ENCODE results near the gene PPP1R7.
"Not testable (repeated sequence)": the region's sequence is repeated elsewhere in the genome, so short reads cannot be mapped to it uniquely, and the experiment has no call there.

PPP1R7 gene, protein sequence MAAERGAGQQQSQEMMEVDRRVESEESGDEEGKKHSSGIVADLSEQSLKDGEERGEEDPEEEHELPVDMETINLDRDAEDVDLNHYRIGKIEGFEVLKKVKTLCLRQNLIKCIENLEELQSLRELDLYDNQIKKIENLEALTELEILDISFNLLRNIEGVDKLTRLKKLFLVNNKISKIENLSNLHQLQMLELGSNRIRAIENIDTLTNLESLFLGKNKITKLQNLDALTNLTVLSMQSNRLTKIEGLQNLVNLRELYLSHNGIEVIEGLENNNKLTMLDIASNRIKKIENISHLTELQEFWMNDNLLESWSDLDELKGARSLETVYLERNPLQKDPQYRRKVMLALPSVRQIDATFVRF

DNA sequence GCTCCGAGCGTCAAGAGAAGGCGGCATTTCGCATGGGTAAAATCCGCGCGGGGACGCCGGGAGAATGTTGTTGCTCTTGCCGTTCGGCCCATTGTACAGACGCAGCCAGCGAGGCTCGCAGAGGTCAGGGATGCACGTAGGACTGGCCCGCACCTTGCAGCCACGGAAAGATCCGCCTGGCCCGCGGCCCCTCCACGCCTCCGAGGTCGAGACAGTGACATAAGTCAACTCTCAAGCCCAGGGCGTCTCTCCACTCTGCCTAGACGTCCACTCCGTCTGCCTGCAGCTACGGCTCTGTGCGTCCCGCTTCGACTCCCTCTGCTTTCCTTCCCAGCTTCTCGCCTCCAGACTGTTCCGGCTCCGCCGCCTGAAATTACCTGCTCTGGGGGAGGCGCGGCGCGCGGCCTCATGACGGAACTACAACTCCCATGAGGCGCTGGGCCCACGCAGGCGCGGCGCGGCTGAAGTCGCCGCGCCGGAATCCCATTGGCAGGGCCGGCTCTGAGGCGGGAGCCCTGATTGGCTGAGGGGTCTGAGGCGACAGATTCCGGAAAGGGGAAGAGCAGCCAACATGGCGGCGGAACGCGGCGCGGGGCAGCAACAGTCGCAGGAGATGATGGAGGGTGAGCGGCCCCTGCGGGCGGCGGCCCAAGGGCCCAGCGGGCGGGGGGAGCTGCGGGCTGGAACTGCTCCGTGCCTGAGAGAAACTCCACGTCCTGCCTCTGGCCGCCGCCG lies at the start of gene PPP1R7:
TSS of gene PPP1R7 (plus strand) at position 543 of the 735 bp plus-strand sequence. CDS start at position 572, 29 bp downstream.
- Histone ChIP-seq H3K4me3 (peak within 1 kb of the TSS; percentile 77 to 100 (median 95)), H3K27ac (peak within 1 kb of the TSS; percentile 47 to 96 (median 91))

GRCh38 chr2:241102239-241102803 lies 47.9 kb upstream of the PPP1R7 start, which contains the start of gene MTERF4:
Gene MTERF4, minus strand, starts transcription at chr2:241102287. Its CDS starts 14 bp downstream, at chr2:241102273.
- Histone ChIP-seq H3K4me3 (peak within 1 kb of the TSS; percentile 75 to 96 (median 90)), H3K27ac (peak within 1 kb of the TSS in 20 of 21 experiments; percentile 77 to 96 (median 91))

DNA sequence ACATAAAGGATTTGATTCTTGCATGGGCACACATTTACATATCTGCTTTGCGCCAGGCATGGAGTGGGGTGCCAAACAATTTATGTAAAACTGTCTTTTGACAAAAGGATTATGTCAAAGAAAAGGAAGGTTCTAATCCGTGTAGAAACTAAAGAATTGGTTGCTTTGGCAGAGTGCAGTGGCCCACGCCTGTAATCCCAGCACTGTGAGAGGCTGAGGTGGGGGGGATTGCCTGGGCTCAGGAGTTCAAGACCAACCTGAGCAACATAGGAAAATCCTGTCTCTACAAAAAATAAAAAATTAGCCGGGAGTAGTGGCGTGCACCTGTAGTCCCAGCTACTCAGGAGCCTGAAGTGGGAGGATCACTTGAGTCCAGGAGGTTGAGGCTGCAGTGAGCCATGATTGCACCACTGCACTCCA lies 47.1 kb upstream of the PPP1R7 start:
- Histone ChIP-seq H3K4me3 (peak overlapping the region; percentile 75 to 96 (median 90)), H3K27ac (peak overlapping the region in 16 of 21 experiments; percentile 77 to 96 (median 92))

DNA sequence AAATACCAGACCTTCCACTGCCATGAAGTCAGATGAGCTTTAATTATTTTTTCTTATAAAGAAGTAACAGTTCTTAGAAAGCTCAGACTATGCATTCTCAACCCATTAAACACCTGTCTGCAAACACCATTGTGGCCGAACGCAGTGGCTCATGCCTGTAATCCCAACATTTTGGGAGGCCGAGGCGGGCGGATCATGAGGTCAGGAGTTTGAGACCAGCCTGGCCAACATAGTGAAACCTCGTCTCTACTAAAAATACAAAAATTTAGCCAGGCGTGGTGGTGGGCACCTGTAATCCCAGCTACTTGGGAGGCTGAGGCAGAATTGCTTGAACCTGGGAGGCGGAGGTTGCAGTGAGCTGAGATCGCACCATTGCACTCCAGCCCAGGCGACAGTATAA lies 45.7 kb upstream of the PPP1R7 start:
- H3K27ac ChIP-seq: peak overlapping the region in 1 of 21 experiments; percentile 96
- H3K4me3 ChIP-seq: not testable (repeated sequence)

DNA sequence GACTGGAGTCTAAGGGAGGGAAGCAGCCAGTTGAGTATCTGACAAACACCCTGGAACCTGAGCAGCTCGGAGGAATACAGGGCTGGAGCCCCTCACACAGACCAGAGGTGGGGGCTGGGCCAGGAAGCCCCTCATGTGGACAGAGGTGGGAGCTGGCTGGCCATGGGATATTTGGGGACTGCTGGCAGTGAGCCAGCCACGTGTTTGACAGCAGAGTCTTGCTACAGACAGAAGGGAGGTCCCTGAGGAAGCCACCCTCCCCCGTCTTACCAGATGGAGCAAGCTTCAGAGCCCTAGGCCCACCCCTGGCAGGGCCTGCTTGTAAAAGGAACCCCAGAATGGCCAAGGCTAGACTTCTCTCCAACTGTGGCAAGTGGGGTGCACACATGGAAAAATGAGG lies 44.6 kb upstream of the PPP1R7 start:
- peak overlapping the region in 1 of 21 experiments; percentile 96 for H3K27ac ChIP-seq
- H3K4me3 ChIP-seq: no peak overlapping the region

DNA sequence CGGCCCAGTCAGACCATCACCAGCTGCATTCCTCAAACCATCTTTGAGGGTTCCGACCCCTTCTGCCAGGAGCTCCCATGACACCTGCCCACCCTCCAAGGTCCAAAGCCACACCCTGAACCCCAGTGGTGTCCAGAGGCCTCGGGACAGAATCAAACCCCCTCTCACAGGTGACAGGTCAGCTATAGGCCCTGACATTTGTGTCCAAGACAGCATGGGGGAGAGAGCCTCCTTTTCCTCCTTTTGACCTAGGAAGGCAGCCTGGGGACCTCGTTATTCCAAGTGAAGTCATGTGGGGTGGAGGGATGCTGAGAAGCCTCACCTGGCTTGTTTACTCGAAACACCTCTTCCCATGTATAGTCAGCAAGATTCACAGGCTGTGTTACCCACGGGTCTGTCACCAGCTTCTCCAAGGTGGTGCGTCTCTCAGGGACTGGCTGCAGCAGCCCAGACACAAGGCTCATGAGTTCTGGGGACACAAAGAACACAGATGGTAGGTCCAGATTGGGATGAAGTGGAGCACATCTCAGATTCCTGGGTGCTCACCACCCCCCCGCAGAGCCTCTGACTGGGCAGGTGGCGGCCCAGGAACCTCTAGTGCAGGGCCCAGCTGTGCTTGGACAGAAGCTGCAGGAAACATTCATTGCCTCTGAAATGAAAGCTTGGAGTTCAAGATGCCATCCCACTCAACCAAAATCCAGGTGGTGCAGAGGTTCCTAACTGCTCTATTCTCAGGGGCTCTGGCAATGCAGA lies 43.1 kb upstream of the PPP1R7 start:
- H3K4me3 ChIP-seq: no peak overlapping the region
- H3K27ac ChIP-seq: peak overlapping the region in 5 of 21 experiments; percentile 79 to 92 (median 84)

- Histone ChIP-seq H3K27ac (peak overlapping the region in 14 of 21 experiments; percentile 7 to 92 (median 66)), H3K4me3 (no peak overlapping the region)
Observed at GRCh38 chr2:241108271-241109209, 41.7 kb upstream of the PPP1R7 start.

- H3K27ac ChIP-seq: peak overlapping the region in 13 of 21 experiments; percentile 7 to 92 (median 75)
- H3K4me3 ChIP-seq: no peak overlapping the region
Observed at GRCh38 chr2:241109210-241110088, 40.8 kb upstream of the PPP1R7 start.

DNA sequence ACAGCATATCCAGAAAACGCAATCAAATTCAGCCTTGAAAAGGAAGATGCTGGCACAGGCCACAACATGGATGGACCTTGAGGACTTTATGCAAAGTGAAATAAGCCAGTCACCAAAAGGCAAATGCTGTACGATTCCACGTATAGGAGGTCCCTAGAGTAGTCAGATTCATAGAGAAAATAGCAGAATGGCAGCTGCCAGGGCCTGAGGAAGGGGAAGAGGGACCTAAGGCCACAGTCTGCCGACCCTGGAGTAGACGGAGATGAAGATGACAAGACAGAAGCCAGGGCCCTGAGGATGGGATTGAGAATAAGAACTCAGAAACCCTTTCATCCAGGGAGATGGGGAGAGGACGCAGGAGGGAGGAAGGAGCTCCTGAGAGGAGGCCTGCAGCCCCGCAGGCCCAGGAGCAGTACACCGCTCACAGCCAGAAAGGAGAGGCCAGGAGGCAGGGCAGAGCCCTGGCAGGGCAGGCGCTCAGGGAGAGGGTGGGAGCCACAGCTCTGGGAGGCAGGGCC lies 40.1 kb upstream of the PPP1R7 start:
- Histone ChIP-seq H3K27ac (peak overlapping the region in 9 of 21 experiments; percentile 21 to 92 (median 82)), H3K4me3 (no peak overlapping the region)

GRCh38 chr2:241110607-241111439 lies 39.4 kb upstream of the PPP1R7 start:
- H3K4me3 ChIP-seq: no peak overlapping the region
- peak overlapping the region in 9 of 21 experiments; percentile 21 to 92 (median 82) for H3K27ac ChIP-seq

- Histone ChIP-seq H3K27ac (peak overlapping the region in 7 of 21 experiments; percentile 54 to 92 (median 83)), H3K4me3 (no peak overlapping the region)
Observed at GRCh38 chr2:241111440-241111805, 38.8 kb upstream of the PPP1R7 start.

DNA sequence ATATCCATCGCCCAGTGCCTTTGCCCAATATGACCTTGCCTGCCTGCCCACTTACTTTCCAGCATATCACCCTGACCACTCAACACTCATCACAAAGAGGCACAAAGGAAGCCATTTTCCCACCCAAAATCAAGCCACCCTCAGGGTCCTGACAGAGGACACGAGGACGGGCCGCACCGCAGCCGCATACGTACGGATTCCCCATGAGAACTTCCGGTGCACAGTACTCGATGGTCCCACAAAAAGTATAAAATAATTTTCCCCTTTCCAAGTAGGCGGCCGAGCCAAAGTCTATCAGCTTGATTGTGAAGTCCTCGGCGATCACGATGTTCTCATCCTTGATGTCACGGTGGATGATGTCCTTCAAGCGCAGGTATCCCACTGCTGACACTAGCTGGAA lies 38.2 kb upstream of the PPP1R7 start:
- Histone ChIP-seq H3K4me3 (peak overlapping the region in 1 of 7 experiments; percentile 7), H3K27ac (peak overlapping the region in 7 of 21 experiments; percentile 54 to 92 (median 83))

- peak overlapping the region in 4 of 21 experiments; percentile 8 to 92 (median 84) for H3K27ac ChIP-seq
- no peak overlapping the region for H3K4me3 ChIP-seq
Observed at GRCh38 chr2:241112592-241112991, 37.7 kb upstream of the PPP1R7 start.

- no peak overlapping the region for H3K27ac ChIP-seq
- H3K4me3 ChIP-seq: no peak overlapping the region
Observed at GRCh38 chr2:241114836-241115235, 35.4 kb upstream of the PPP1R7 start.

GRCh38 chr2:241115361-241115760 lies 34.9 kb upstream of the PPP1R7 start:
- no peak overlapping the region for H3K4me3 ChIP-seq
- H3K27ac ChIP-seq: no peak overlapping the region

Measured in skin epidermis (tissue), 12 donors.